Upper lobe of left lung (tissue), 6 donors: ENCODE results near the gene KYAT1. TPM values are rescaled to one million over a fixed set of nuclear protein-coding genes. Genes with fewer than 3 reads are reported as not detected.
A peak's percentile ranks its signal among the peaks of the same experiment; 100 is the strongest.
"Not testable (repeated sequence)": the region's sequence is repeated elsewhere in the genome, so short reads cannot be mapped to it uniquely, and the experiment has no call there.

Source experiments
- ATAC-seq, 2 donors: fragments of 200-7000 bp; cut with Tn5 transposase; one replicate each; pipeline ENCODE4 v1.9.1; 2022; ENCODE audit warnings: mild to moderate bottlenecking in 2 of 2, moderate library complexity in 2 of 2; ENCODE audit not compliant: low FRiP score in 2 of 2
- DNase-seq, 2 donors: peaks; one replicate each; pipeline ENCODE4 v3.0.0-alpha.2; 2019 to 2020
- H3K27ac ChIP-seq, 4 donors: fragments of 200-600 bp; sonication (generic); one replicate each; pipeline ENCODE4 v1.5.1; 2016 to 2019
- H3K27me3 ChIP-seq, 4 donors: fragments of 200-600 bp; sonication (generic); one replicate each; pipeline ENCODE4 v1.5.1; 2017 to 2019
- H3K36me3 ChIP-seq, 4 donors: fragments of 200-600 bp; sonication (generic); one replicate each; pipeline ENCODE4 v1.5.1; 2016 to 2019
- H3K4me1 ChIP-seq, 4 donors: fragments of 200-600 bp; sonication (generic); one replicate each; pipeline ENCODE4 v1.5.1; 2018 to 2019
- H3K4me3 ChIP-seq, 4 donors: fragments of 200-600 bp; sonication (generic); one replicate each; pipeline ENCODE4 v1.5.1; 2017 to 2019; ENCODE audit warnings: mild to moderate bottlenecking in 2 of 4, moderate library complexity in 1 of 4
- H3K9me3 ChIP-seq, 4 donors: fragments of 200-600 bp; sonication (generic); one replicate each; pipeline ENCODE4 v1.5.1; 2018 to 2019
- CTCF ChIP-seq, 6 experiments: fragments of 450-650 bp in 4 of 6; fragments of 200-600 bp in 2 of 6; sonication (generic) in 2 of 6; IDR thresholded peaks; one replicate each; pipeline ENCODE4 v1.5.1; 2016 to 2019; ENCODE audit warnings: antibody characterized with exemption in 6 of 6
- EP300 ChIP-seq, 4 donors: sonication (generic); formaldehyde crosslinking; IDR thresholded peaks; one replicate each; pipeline ENCODE4 v1.5.1; 2017; ENCODE audit warnings: antibody characterized with exemption in 4 of 4, control low read depth in 2 of 4
- POLR2A ChIP-seq, 4 donors: fragments of 450-650 bp; IDR thresholded peaks; one replicate each; pipeline ENCODE4 v1.5.1; 2016 to 2017; ENCODE audit warnings: antibody characterized with exemption in 4 of 4, mild to moderate bottlenecking in 2 of 4
- POLR2AphosphoS5 ChIP-seq, 2 donors: sonication (generic); formaldehyde crosslinking; IDR thresholded peaks; one replicate each; pipeline ENCODE4 v1.5.1; 2017; ENCODE audit warnings: antibody characterized with exemption in 2 of 2
- WGBS, 2 donors: methylation state at CpG; one replicate each; pipeline ENCODE4 v1.1.5; 2017 to 2018; 5-methylcytosine and 5-hydroxymethylcytosine counted together
- total RNA-seq, 6 donors: library from RNA; depleted of rRNA in 4 of 6; stranded (reverse); fragments of >200 nt in 4 of 6; gene quantifications; one replicate each; pipeline versions ENCODE4 v1.1.0 to v1.2.1, GENCODE V29; 2016 to 2021
- donor health status: DM: no; HTN: no; CAD: no; lungs with moderate emphysema.
- donor health status: DM: no; HTN: yes; CAD: no; lungs with severe emphysema.

The KYAT1 gene
- total RNA-seq, 6 donors from 2014 or later: 3.9 to 10.5 (median 5.4) TPM

GRCh38 chr9:128870128-128870940 is 11.4 kb downstream of the KYAT1 start:
- no peak overlapping the region for H3K27ac ChIP-seq
- no peaks in the 10 kb centered on the region for H3K4me1 ChIP-seq
- no peaks in the 10 kb centered on the region for H3K27me3 ChIP-seq
- WGBS, 2 donors: 89 to 92% methylated on average over 7 of the region's 7 CpGs
- no peak overlapping the region for H3K4me3 ChIP-seq
- ATAC-seq (no peak), DNase-seq (no peak)
- peaks cover 0 to 5% (median 0%) of the 10 kb centered on the region in 4 donors for H3K36me3 ChIP-seq
- no peaks in the 10 kb centered on the region for H3K9me3 ChIP-seq
- no peak for TF ChIP-seq POLR2AphosphoS5 (IDR thresholded peaks at IDR 0.05)
- TF ChIP-seq EP300 (IDR thresholded peaks at IDR 0.05): no peak
- TF ChIP-seq CTCF (IDR thresholded peaks at IDR 0.05): no peak
- no peak for TF ChIP-seq POLR2A (IDR thresholded peaks at IDR 0.05)

- Histone ChIP-seq H3K4me1 (peaks cover 0 to 34% (median 19%) of the 10 kb centered on the region in 4 donors), H3K9me3 (no peaks in the 10 kb centered on the region), H3K4me3 (no peak overlapping the region), H3K27ac (peak overlapping the region in 2 of 4 donors; percentile 64 to 75), H3K27me3 (no peaks in the 10 kb centered on the region), H3K36me3 (no peaks in the 10 kb centered on the region)
- no peak for TF ChIP-seq POLR2AphosphoS5 (IDR thresholded peaks at IDR 0.05)
- TF ChIP-seq POLR2A (IDR thresholded peaks at IDR 0.05): peak in 1 of 4 donors; percentile 11
- TF ChIP-seq CTCF (IDR thresholded peaks at IDR 0.05): peak; percentile 95 to 98 (median 97)
- 19 to 23% methylated on average over 9 to 10 of the region's 10 CpGs for WGBS, 2 donors
- DNase-seq (peak; percentile 88 to 90), ATAC-seq (peak; percentile 88 to 89)
Observed at GRCh38 chr9:128863647-128864046, 18.1 kb downstream of the KYAT1 start.

GRCh38 chr9:128862401-128862851 is 19.3 kb downstream of the KYAT1 start:
- TF ChIP-seq POLR2A (IDR thresholded peaks at IDR 0.05) (peak in 1 of 4 donors; percentile 16), EP300 (IDR thresholded peaks at IDR 0.05) (no peak), POLR2AphosphoS5 (IDR thresholded peaks at IDR 0.05) (peak in 1 of 2 donors; percentile 6)
- no peaks in the 10 kb centered on the region for H3K9me3 ChIP-seq
- H3K27ac ChIP-seq: peak overlapping the region in 3 of 4 donors; percentile 63 to 75 (median 64)
- H3K4me1 ChIP-seq: peaks cover 0 to 34% (median 19%) of the 10 kb centered on the region in 4 donors
- ATAC-seq (peak in 1 of 2 donors; percentile 81), DNase-seq (peak in 1 of 2 donors; percentile 85)
- 58 to 77% methylated on average over 5 to 6 of the region's 6 CpGs for WGBS, 2 donors
- H3K27me3 ChIP-seq: no peaks in the 10 kb centered on the region
- H3K4me3 ChIP-seq: no peak overlapping the region
- H3K36me3 ChIP-seq: no peaks in the 10 kb centered on the region

GRCh38 chr9:128861501-128861900 is 20.2 kb downstream of the KYAT1 start:
- TF ChIP-seq CTCF (IDR thresholded peaks at IDR 0.05): no peak
- no peak for TF ChIP-seq EP300 (IDR thresholded peaks at IDR 0.05)
- no peak for TF ChIP-seq POLR2AphosphoS5 (IDR thresholded peaks at IDR 0.05)
- peak in 1 of 4 donors; percentile 34 for TF ChIP-seq POLR2A (IDR thresholded peaks at IDR 0.05)
- ATAC-seq: peak in 1 of 2 donors; percentile 68
- no peaks in the 10 kb centered on the region for H3K36me3 ChIP-seq
- no peak overlapping the region for H3K4me3 ChIP-seq
- WGBS, 2 donors: 77 to 78% methylated on average over 3 to 4 of the region's 6 CpGs
- H3K27ac ChIP-seq: peak overlapping the region in 3 of 4 donors; percentile 63 to 75 (median 64)
- peaks cover 0 to 34% (median 19%) of the 10 kb centered on the region in 4 donors for H3K4me1 ChIP-seq
- no peaks in the 10 kb centered on the region for H3K27me3 ChIP-seq
- DNase-seq: peak in 1 of 2 donors; percentile 62
- no peaks in the 10 kb centered on the region for H3K9me3 ChIP-seq

GRCh38 chr9:128860937-128861336 is 20.8 kb downstream of the KYAT1 start:
- Histone ChIP-seq H3K27me3 (no peaks in the 10 kb centered on the region), H3K36me3 (no peaks in the 10 kb centered on the region), H3K4me1 (peaks cover 0 to 34% (median 19%) of the 10 kb centered on the region in 4 donors), H3K27ac (peak overlapping the region; percentile 17 to 75 (median 56)), H3K4me3 (no peak overlapping the region), H3K9me3 (no peaks in the 10 kb centered on the region)
- DNase-seq (no peak), ATAC-seq (no peak)
- no peak for TF ChIP-seq CTCF (IDR thresholded peaks at IDR 0.05)
- TF ChIP-seq POLR2AphosphoS5 (IDR thresholded peaks at IDR 0.05): no peak
- TF ChIP-seq POLR2A (IDR thresholded peaks at IDR 0.05): no peak
- TF ChIP-seq EP300 (IDR thresholded peaks at IDR 0.05): no peak
- 86 to 92% methylated on average over 5 of the region's 5 CpGs for WGBS, 2 donors

GRCh38 chr9:128858476-128858875 is 23.3 kb downstream of the KYAT1 start:
- not testable (repeated sequence) for H3K9me3 ChIP-seq, H3K27me3 ChIP-seq, H3K36me3 ChIP-seq, ATAC-seq, DNase-seq, H3K4me3 ChIP-seq, H3K27ac ChIP-seq
- H3K4me1 ChIP-seq: peaks cover 0 to 29% (median 13%) of the 10 kb centered on the region in 4 donors
- 92 to 98% methylated on average over 7 of the region's 7 CpGs for WGBS, 2 donors

GRCh38 chr9:128854454-128854853 is 27.3 kb downstream of the KYAT1 start:
- DNase-seq, H3K27ac ChIP-seq, ATAC-seq, H3K9me3 ChIP-seq, H3K4me1 ChIP-seq, H3K36me3 ChIP-seq, H3K4me3 ChIP-seq, H3K27me3 ChIP-seq: not testable (repeated sequence)
- 95 to 99% methylated on average over 5 to 6 of the region's 6 CpGs for WGBS, 2 donors

- H3K4me1 ChIP-seq, H3K27ac ChIP-seq, DNase-seq, H3K9me3 ChIP-seq, H3K4me3 ChIP-seq, H3K27me3 ChIP-seq, ATAC-seq, H3K36me3 ChIP-seq: not testable (repeated sequence)
- WGBS, 2 donors: 66 to 89% methylated on average over 2 of the region's 2 CpGs
Observed at GRCh38 chr9:128852646-128853045, 29.1 kb downstream of the KYAT1 start.
